Left lobe of liver (tissue), 2 donors: Measurements from ENCODE around the gene CCDC34. TPM values are rescaled to one million over a fixed set of nuclear protein-coding genes. Genes with fewer than 3 reads are reported as not detected.
A peak's percentile ranks its signal among the peaks of the same experiment; 100 is the strongest.

ENCODE experiments used
- ATAC-seq: fragments of 200-7000 bp; cut with Tn5 transposase; one replicate; pipeline ENCODE4 v1.9.1; 2020; ENCODE audit warnings: mild to moderate bottlenecking, moderate library complexity
- DNase-seq: peaks from one replicate; pipeline ENCODE4 v3.0.0-alpha.2; 2020; ENCODE audit warnings: low spot score
- total RNA-seq: library from RNA; stranded (reverse); gene quantifications from one replicate; pipeline ENCODE4 v1.2.1, GENCODE V29; 2021
- donor health status: DM: no; HTN: no; CAD: no; lungs with moderate emphysema.
- donor health status: DM: no; HTN: yes; CAD: no.

The CCDC34 gene, protein sequence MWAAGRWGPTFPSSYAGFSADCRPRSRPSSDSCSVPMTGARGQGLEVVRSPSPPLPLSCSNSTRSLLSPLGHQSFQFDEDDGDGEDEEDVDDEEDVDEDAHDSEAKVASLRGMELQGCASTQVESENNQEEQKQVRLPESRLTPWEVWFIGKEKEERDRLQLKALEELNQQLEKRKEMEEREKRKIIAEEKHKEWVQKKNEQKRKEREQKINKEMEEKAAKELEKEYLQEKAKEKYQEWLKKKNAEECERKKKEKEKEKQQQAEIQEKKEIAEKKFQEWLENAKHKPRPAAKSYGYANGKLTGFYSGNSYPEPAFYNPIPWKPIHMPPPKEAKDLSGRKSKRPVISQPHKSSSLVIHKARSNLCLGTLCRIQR
- 2.0 TPM for total RNA-seq

DNA sequence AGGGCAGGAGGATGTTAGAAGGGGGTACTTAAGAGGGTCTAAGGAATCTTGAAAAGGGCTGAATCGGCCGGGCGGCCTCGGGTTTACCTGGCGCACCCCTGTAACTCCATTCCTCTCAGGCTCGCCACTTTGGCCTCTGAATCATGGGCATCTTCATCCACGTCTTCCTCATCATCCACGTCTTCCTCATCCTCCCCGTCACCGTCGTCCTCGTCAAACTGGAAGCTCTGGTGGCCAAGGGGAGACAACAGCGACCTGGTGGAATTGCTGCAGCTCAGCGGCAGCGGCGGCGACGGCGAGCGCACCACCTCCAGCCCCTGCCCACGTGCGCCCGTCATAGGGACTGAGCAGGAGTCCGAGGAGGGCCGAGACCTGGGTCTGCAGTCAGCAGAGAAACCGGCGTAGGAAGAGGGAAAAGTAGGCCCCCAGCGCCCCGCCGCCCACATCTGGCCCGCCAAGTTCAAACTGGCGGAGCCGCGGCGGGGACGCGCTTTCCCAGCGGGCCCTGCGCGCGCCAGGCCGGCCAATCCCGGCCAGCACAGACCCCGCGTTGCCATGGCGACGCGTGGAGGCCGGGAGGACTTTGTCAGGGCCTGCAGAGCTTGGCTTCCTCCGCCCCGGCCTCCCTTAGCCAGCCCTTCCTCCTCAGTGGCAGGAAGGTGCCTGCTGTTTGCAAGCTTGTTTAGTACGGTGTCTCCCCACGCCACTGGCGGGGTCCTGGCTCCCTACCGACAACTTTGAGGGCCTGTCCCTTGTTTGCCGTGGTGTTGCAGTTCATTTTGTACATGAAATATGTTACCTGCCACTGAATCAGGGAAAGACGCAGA lies at the start of gene CCDC34:
TSS of gene CCDC34 (minus strand) at position 467 of the 827 bp plus-strand sequence. CDS start at position 446, 21 bp downstream.
- DNase-seq, result peak; percentile 93
- ATAC-seq, result peak; percentile 99

DNA sequence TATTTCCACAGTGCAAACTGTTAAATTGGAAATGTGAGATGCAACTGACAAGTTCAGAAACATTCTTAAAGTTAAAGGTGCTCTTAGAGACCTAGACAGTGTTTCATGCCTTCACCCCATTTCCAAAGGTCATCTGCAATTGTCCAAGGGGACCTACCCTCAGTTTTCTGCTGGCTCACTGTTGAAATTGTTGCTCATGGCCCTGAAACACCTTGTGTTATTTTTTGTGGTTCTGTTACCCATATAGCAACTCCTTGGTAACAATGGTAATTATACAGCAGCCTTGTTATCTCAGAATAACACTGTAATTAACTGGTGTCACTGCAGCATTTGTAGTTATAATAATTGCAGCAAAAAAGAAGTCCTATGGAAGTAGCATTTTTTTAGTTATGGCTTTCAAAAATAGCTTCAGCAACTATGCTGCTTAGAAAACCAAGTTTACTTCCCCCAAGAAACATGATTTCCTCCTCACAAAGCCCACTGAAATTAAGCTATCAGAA lies 49.2 kb upstream of the CCDC34 start:
- DNase-seq (no peak), ATAC-seq (no peak)

DNA sequence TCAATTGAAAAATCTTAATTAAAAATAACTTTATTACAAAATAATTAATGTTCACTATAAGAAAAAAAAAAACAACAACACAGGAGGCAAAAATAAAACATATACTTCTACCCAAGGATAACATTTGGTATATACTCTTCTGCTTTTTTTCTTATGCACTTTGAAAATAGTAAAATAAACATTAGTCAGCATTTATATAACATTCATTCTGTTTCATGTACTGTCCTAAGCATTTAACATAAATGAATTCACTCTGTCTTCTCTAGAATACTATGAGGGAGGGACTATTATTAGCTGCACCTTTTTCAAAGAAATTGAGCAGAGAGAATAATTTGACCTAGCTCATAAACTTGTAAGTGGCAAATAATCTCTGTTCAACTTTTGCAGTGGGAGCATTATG lies 48.3 kb upstream of the CCDC34 start:
- DNase-seq, result no peak
- no peak for ATAC-seq

DNA sequence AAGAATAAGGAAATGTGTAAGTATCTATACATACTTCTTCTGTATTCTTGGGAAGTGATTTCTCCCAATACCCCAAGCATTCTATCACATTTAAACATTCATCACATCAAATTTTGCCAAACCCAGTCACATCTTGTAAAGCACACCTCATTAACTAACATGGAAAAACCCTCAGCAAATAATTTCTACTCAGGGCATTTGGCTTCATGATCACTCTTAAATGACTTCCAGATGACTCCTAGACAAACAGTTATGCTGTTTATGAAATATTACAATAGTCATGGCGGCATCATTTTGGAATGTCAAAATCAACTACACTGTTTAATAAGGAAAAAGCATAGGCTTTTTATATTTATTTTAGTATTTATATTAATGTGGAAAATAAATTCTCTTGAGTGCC lies 47.3 kb upstream of the CCDC34 start:
- DNase-seq (no peak), ATAC-seq (no peak)

DNA sequence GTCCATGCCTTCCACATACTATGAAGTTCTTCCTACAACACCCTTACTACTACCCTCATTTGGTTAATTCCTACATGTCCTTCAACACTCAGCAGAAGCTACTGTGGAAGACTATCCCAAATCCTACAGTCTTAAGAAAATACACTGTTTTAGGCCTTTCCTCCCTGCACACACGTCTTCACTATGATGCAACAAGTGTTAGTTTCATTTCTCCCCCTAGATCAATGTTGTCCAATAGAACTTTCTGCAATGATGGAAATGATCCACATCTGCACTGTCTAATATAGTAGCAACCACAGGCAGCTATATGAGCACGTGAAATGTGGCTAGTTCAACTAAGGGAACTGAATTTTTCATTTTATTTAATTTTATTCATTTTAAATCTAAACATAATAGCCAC lies 46.7 kb upstream of the CCDC34 start:
- no peak for DNase-seq
- ATAC-seq, result peak; percentile 65

DNA sequence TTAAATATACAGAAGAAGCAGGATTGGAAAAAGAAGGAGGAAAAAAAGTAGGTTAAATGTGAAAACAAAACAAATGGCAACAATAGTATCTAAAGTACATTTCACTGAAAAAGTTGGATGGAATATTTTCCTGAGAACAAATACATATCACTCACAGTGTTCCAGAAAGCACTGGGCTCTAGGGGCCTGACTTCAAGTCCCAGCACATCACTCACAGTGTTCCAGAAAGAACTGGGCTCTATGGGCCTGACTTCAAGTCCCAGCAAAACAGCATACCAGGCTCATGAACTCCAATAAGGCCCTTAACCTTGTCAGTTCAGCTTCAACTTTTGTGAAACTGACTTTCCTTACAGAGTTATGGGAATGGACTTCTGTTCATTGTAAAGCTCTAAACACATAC lies 46.0 kb upstream of the CCDC34 start:
- ATAC-seq (peak; percentile 9), DNase-seq (no peak)

DNA sequence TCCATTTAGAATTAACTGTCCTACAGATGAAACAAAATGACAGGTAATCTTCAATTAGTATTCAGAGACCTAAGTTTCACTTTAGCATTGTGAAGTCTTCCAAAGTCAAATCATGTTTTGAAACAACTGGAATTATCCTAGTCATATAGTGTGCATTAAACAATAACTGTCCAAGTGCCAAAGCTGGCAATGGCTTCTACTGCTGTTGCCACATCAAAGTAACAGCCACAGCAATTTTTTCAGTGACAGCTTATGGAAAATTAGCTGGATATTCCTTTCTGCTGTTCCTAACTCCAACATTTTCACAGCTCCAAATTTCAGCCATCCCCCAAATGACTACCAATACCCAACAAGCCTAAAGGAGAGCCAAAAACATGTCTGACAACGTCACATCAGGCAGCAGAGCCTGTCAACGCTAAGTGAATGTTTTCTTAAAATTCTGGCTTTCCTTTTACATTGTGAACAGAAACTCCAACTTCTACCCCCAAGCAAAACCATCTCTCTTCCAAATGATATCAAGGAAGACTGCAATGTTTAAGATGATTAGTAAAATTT lies 45.3 kb upstream of the CCDC34 start:
- ATAC-seq, result no peak

DNA sequence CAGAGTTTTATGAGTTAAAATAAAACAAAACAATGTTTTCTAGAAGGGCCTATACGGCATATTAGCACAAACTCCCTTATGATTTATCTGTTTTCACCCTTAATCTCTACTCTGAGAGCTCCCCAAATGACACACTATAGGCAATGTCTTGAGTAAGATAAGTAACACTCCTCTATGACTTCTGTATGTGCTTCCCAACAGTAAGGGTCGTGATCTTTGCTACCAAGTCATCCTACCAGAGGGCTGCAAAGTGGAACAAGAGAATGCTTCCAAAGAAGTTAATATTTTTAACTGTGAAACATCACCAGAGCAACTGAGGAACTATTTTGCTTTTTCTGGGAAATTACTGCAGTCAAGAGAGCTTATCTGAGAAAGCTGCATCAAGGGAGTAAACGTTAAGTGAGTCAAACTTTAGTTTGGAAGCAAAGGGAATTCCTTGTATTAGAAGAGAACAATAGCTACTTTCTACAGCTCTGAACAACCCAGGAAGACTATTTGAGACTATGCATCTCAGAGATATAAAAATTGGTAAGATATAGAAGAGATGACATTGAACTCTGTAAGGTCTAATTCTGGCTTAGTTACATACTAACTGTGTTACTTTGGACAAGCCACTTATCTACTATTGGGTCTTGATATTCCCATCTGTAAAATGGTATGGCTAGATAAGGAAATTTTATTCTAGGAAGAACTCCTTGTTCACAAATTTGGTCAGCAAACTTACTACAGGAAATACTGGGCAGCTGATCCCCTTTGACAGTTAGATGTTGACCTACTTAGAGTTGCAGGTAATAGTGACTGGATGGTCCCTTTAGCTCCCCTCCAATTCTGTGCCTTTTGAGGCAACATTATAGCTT lies 43.7 kb upstream of the CCDC34 start:
- ATAC-seq, result no peak
- DNase-seq, result no peak

More for the DNA sequence above, 45.3 kb upstream of the CCDC34 start:
- no peak for DNase-seq

DNA sequence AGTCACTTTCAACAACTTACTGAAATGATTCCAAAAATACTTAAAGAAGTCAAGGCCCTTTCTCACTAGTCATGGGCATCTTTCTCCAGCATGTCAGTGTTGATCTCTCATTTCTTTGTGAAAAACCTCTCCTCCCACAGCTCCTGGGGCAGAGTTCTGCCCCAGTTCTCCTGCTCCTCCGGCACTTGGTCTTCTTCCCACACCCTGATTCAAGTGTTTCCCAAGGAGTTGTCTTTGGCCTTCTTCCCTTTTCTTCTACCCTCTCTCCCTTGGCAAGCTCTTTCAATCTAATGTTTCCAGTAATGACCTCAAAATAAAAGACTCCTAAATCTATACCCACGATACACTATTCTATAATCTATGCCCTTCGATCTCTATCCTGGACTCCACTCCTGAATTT lies 42.1 kb upstream of the CCDC34 start:
- DNase-seq (no peak), ATAC-seq (no peak)

DNA sequence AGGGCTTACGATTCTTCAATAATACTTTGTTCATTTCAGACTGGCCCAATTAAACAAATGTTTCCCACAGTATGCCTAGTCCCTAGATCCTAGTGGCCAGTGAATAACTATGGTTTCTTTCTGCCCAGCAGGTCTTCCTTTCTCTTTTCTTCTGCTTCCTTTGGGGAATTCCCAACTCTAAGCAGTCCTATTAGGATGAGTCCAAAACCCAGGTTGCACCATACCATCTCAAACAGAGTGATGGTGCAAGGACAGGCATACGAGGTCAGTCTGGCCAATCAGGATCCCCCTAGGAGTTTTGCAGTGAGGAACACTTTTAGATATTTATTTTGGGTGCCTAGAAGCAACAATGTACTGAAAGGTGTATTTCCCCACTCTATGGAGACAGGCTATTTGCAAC lies 41.4 kb upstream of the CCDC34 start:
- ATAC-seq, result peak; percentile 83
- DNase-seq, result peak; percentile 68

DNA sequence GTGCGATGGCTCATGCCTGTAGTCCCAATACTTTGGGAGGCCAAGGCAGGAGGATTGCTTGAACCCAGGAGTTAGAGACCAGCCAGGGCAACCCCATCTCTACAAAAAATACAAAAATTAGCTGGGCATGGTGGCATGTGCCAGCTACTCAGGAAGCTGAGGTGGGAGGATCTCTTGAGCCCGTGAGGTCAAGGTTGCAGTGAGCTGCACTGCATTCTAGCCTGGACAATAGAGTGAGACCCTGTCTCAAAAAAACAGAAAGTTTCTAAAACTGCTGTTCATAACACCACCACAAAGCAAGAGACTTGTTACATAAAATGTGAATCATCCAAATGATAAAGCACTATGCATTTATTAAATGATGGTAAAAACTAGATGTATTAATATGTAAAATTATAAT lies 40.2 kb upstream of the CCDC34 start:
- no peak for DNase-seq
- no peak for ATAC-seq

DNA sequence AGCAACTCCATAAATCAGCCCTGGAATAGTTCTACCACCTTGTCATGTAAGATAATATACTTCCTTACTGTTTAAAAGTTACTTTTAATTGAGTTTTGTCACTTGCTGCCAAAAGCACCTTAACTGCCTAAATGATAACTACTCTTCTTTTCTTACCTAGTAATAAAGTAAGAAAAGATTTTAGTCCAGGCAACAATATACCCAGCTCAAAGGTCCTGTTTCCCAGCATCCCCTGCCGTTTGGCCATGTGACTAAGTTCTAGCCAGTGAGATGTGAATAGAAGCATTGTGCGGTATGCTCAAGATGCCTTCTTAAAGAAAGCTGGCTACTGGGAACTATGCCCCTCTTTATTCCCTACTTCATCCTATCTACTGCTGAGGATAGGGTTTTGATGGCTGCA lies 39.4 kb upstream of the CCDC34 start:
- ATAC-seq (no peak), DNase-seq (no peak)

DNA sequence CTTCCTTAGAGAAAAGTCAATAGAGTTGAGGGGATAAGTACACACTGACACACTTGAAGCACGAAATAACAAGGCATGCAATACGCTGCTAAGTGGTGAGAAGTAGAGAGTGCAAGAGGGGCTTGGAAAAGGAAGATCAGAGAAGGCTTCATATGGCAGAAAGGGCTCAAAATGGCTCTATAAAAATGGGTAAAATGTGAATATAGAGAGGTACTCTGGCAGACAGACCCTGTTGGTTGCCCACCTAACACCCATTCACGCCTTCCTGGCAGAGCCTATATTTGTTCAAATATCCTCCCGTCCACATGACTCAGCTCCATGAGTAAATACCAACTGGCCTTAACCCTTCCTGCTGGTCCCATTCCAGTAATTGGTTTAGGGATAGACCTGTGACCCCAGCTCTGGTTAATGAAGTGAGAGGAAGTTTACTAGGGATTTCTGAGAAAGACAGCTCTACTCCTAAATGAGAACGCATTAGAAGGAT lies 38.9 kb upstream of the CCDC34 start:
- DNase-seq (peak; percentile 52), ATAC-seq (peak; percentile 66)

DNA sequence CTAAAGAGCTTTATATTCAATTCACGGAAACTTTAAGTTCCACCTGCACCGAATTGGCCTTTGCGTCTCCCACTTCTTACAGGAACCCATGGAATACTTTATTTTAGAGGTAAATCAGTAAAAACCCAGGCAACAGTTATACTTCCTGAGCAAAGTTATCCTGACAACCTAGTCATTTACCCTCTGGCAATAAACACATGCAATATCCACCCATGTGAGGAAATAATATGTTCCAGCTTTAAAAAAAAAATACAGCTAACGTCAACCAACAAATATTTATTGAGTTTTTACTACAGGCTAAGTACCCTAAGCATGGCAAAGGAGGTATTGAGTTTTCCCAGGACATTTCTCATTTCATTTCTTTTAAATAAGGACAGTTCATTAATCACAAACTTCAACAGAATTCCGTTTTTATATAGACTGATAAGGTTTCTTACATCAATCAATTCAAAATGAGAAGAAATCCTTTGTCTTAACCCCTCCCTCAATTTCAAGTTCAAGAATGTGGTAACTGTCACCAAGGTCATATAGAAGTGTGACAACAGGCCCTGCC lies 38.3 kb upstream of the CCDC34 start:
- no peak for ATAC-seq

DNA sequence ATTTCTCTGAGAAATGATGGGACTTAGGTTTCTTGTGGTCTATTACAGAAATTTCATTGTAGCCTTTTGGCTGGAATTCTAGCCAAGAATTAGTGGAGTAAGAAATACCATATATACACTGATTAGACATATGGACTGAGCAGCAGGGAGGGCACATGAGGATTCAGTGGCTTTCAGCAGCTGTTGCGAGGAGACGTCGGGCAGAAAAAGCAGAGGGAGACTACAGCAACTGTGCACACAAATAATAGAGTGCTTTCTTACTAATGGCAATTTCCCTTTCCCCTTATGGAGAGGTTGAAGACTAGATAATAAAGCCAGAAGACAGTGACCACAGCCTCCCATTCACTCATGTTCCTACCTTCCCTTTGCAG lies 35.4 kb upstream of the CCDC34 start:
- ATAC-seq (no peak), DNase-seq (no peak)

More for the DNA sequence above, 38.3 kb upstream of the CCDC34 start:
- no peak for DNase-seq

DNA sequence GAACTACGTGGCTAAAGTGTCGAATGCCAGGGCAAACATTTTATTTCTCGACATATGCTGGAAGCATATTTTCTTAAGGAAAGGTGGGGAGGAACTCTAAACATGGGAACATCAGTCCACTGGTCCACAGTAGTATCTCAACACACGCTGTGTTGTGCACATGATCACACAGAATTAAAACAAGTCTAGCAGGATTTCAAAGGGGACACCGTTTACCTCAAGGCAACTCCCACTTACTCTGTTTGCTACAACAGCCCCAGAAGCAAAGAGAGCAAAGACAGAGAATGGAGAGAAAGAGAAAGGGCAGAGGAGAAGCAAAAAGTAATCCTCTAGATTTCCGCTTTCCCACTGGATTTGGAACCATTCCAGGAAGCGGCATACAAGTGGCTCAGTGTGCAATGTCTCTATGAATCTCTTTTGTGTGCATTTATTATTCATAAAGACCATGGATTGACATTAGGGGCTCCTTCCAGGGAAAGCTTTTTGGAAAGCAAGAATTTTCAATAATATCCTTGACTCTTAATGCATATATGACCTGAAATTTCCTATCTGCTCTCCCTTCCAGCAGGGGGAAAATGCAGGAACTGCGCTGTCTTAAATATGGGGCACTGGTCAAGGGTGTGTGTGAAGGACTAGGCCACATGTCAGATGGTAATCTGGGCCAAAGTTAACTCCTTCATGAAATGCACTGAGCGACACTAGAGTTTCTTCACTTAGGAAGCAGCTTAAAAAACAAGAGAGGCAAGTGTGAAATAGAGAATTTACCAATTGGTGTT lies 34.8 kb upstream of the CCDC34 start:
- DNase-seq, result no peak
- no peak for ATAC-seq

DNA sequence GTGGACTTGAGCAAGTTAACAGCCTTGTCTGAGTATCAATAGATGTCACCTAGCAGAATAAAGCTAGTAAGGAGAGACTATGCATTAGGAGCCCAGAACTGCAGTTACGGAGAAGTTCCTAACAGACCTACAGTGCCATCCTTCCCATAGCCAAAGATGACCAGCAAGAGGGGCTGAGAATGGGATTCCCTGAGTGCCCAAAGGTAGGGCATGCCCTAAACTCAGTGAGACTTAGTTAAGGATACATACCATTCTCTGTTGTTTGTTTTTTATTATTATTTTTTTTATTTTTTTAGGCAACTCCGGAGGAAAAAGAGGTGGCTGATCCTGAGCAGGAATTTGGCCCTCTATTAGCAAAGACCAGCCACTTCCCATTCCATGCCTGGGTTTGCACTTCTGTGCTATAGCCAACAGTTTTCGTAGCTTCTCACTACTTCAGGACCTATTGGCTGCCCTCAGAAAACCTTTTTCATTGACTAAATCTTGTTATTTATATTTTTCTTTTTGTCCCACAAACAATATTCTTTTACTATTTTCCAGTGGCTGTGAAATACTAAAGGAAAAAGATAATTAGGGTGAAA lies 33.3 kb upstream of the CCDC34 start:
- DNase-seq, result no peak
- ATAC-seq, result peak; percentile 7

DNA sequence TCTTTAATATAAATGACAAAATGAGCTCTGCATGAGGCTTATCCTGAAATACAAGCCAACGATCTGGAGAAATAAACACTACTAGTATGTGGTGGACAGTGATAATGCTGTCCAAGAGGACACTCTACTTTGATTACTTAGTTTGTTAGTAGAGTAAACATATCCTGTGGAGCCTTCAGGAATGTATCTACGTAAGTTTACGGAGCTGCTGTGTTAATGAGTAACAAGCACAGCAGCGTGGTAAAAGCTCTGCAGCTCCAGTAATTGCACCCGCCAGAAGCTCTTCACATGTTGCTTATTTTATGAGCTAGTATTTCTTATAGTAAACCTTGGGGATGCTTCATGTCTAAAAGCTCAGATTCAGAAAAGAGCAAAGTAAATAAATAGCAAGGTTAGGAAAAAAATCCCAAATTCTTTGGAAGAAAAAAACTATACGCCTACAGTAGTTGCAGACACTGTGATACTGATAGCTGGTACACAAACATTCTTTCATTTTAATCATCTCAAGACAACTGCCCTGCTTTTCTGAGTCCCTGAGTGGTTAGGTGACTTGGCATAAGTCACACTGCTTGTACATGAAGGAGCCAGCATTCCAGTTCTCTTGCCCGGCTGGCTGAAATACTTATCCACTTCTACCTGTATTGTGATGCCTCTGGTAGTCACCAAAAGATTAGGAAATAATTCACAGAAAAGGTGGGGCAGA lies 32.7 kb upstream of the CCDC34 start:
- peak; percentile 72 for DNase-seq
- peak; percentile 82 for ATAC-seq
